H1 (cell line): Measurements from ENCODE around the gene FKBP10. TPM values are rescaled to one million over a fixed set of nuclear protein-coding genes. Genes with fewer than 3 reads are reported as not detected.
"Not testable (repeated sequence)": the region's sequence is repeated elsewhere in the genome, so short reads cannot be mapped to it uniquely, and the experiment has no call there.

Experiments
- CTCF ChIA-PET: fragments of 300-600 bp; sonication (Branson Sonifier 250); formaldehyde crosslinking; loops from one replicate; lab custom pipeline; 2021; ENCODE audit not compliant: partially characterized antibody; lab: Charles Lee
- POLR2A ChIA-PET: fragments of 300-600 bp; sonication (Branson Sonifier 250); formaldehyde crosslinking; loops from one replicate; lab custom pipeline; 2021; ENCODE audit warnings: inconsistent platforms; ENCODE audit not compliant: partially characterized antibody; lab: Charles Lee
- DNase-seq, 2 experiments: peaks; one replicate each; pipeline versions ENCODE4 v3.0.0 to v3.0.0-alpha.2; 2010 to 2022; ENCODE audit warnings: low spot score in 2 of 2, low read depth in 1 of 2, mixed read lengths in 1 of 2
- FAIRE-seq: peaks from 2 replicates; lab custom pipeline; 2011; peaks lifted over from hg19 to GRCh38; lab: Jason Lieb, UNC
- H2AFZ ChIP-seq: 2 replicates; pipeline ENCODE4 v1.8.1; 2012; ENCODE audit warnings: low read length, inconsistent platforms
- H2AK5ac ChIP-seq: 2 replicates; pipeline ENCODE4 v1.6.1; 2013; ENCODE audit warnings: low read depth, low read length
- H2BK120ac ChIP-seq: replicated peaks from 2 replicates; pipeline ENCODE3; 2013; ENCODE audit warnings: low read depth, low read length, inconsistent platforms
- H2BK12ac ChIP-seq: 2 replicates; pipeline ENCODE4 v1.6.1; 2013; ENCODE audit warnings: low read depth, low read length
- H2BK15ac ChIP-seq: 2 replicates; pipeline ENCODE4 v1.6.1; 2013; ENCODE audit warnings: low read length
- H2BK20ac ChIP-seq: 2 replicates; pipeline ENCODE4 v1.6.1; 2013; ENCODE audit warnings: low read length
- H2BK5ac ChIP-seq: 2 replicates; pipeline ENCODE4 v1.6.1; 2013; ENCODE audit warnings: low read depth, low read length
- H3K14ac ChIP-seq: 2 replicates; pipeline ENCODE4 v1.6.1; 2013; ENCODE audit warnings: inconsistent platforms; ENCODE audit not compliant: insufficient read length
- H3K18ac ChIP-seq: 2 replicates; pipeline ENCODE4 v1.6.1; 2013; ENCODE audit warnings: low read length; ENCODE audit errors: extremely low read depth
- H3K23ac ChIP-seq: 2 replicates; pipeline ENCODE4 v1.6.1; 2013; ENCODE audit warnings: inconsistent platforms; ENCODE audit not compliant: insufficient read length
- H3K23me2 ChIP-seq: 2 replicates; pipeline ENCODE4 v1.6.1; 2013; ENCODE audit warnings: low read depth, low read length
- H3K27ac ChIP-seq: 2 replicates; pipeline ENCODE4 v1.6.1; 2011; ENCODE audit warnings: low read depth, low read length, inconsistent platforms
- H3K27me3 ChIP-seq, 4 experiments: replicated peaks in 1 of 4; 1 replicate in 1 of 4; 2 replicates in 3 of 4; pipeline versions ENCODE4 v1.6.1 to v1.8.1; 2011 to 2013; ENCODE audit warnings: low read length in 3 of 4, mild to moderate bottlenecking in 3 of 4, inconsistent platforms in 2 of 4, mixed read lengths in 2 of 4, moderate library complexity in 1 of 4; ENCODE audit not compliant: control insufficient read depth in 3 of 4, insufficient read depth in 3 of 4; ENCODE audit errors: extremely low read depth in 1 of 4
- H3K36me3 ChIP-seq, 4 experiments: 2 replicates each; pipeline versions ENCODE4 v1.6.1 to v1.8.1; 2011 to 2013; ENCODE audit warnings: mild to moderate bottlenecking in 4 of 4, low read length in 3 of 4, moderate library complexity in 2 of 4, control low read depth in 1 of 4, inconsistent platforms in 1 of 4; ENCODE audit not compliant: insufficient read depth in 4 of 4, control insufficient read depth in 2 of 4
- H3K4ac ChIP-seq: replicated peaks from 2 replicates; pipeline ENCODE3; 2013; ENCODE audit warnings: low read length, low read depth, mixed read lengths, inconsistent platforms; ENCODE audit not compliant: insufficient read length
- H3K4me1 ChIP-seq, 4 experiments: replicated peaks in 1 of 4; 1 replicate in 1 of 4; 2 replicates in 3 of 4; pipeline versions ENCODE4 v1.6.1 to v1.8.1; 2011 to 2013; ENCODE audit warnings: low read length in 3 of 4, inconsistent platforms in 2 of 4, mixed read lengths in 1 of 4; ENCODE audit not compliant: insufficient read depth in 4 of 4, control insufficient read depth in 3 of 4
- H3K4me2 ChIP-seq, 2 experiments: 2 replicates each; pipeline versions ENCODE4 v1.6.1 to v1.8.1; 2011 to 2013; ENCODE audit warnings: low read depth in 2 of 2, low read length in 2 of 2, control low read depth in 1 of 2, inconsistent platforms in 1 of 2, mild to moderate bottlenecking in 1 of 2; ENCODE audit not compliant: insufficient read depth in 1 of 2
- H3K4me3 ChIP-seq, 4 experiments: fragments of 200-600, 300-600 bp in 1 of 4; sonication (generic), shearing (Covaris generic), sonication (Bioruptor Twin) in 1 of 4; 2 replicates each; pipeline versions ENCODE4 v1.5.1 to v1.8.1; 2011 to 2016; ENCODE audit warnings: low read length in 4 of 4, low read depth in 3 of 4, control low read depth in 2 of 4, inconsistent platforms in 2 of 4, mild to moderate bottlenecking in 2 of 4, mixed read lengths in 1 of 4, moderate library complexity in 1 of 4; ENCODE audit not compliant: insufficient read depth in 2 of 4; ENCODE audit errors: extremely low read depth in 1 of 4
- H3K56ac ChIP-seq: replicated peaks from 2 replicates; pipeline ENCODE3; 2013; ENCODE audit warnings: low read depth, mild to moderate bottlenecking, mixed read lengths, low read length, inconsistent platforms; ENCODE audit not compliant: insufficient read length
- H3K79me1 ChIP-seq: 2 replicates; pipeline ENCODE4 v1.6.1; 2013; ENCODE audit warnings: low read depth, low read length, control low read depth
- H3K79me2 ChIP-seq, 2 experiments: 2 replicates each; pipeline versions ENCODE4 v1.6.1 to v1.8.1; 2012 to 2013; ENCODE audit warnings: low read length in 2 of 2, mild to moderate bottlenecking in 2 of 2, inconsistent platforms in 1 of 2; ENCODE audit not compliant: insufficient read depth in 2 of 2, control insufficient read depth in 1 of 2
- H3K9ac ChIP-seq, 4 experiments: replicated peaks in 1 of 4; 1 replicate in 1 of 4; 2 replicates in 3 of 4; pipeline versions ENCODE4 v1.6.1 to v1.8.1; 2011 to 2013; ENCODE audit warnings: low read depth in 3 of 4, low read length in 3 of 4, control low read depth in 2 of 4, mild to moderate bottlenecking in 2 of 4, moderate library complexity in 2 of 4, inconsistent platforms in 1 of 4; ENCODE audit errors: extremely low read depth in 1 of 4
- H3K9me3 ChIP-seq, 2 experiments: 2 replicates each; pipeline versions ENCODE4 v1.6.1 to v1.8.1; 2012 to 2013; ENCODE audit warnings: mild to moderate bottlenecking in 2 of 2, moderate library complexity in 2 of 2, control low read depth in 1 of 2, inconsistent platforms in 1 of 2, low read depth in 1 of 2, low read length in 1 of 2, mixed read lengths in 1 of 2; ENCODE audit not compliant: insufficient read depth in 2 of 2
- H4K20me1 ChIP-seq, 2 experiments: replicated peaks in 1 of 2; 2 replicates each; pipeline versions ENCODE3 to v1.8.1; 2011 to 2013; ENCODE audit warnings: inconsistent platforms in 2 of 2, low read length in 2 of 2, mild to moderate bottlenecking in 1 of 2; ENCODE audit not compliant: insufficient read depth in 2 of 2, control insufficient read depth in 1 of 2
- H4K5ac ChIP-seq: 2 replicates; pipeline ENCODE4 v1.6.1; 2013; ENCODE audit warnings: low read length, low read depth, mixed read lengths, inconsistent platforms; ENCODE audit not compliant: insufficient read length
- H4K8ac ChIP-seq: 2 replicates; pipeline ENCODE4 v1.8.0; 2013; ENCODE audit warnings: mild to moderate bottlenecking, moderate library complexity, low read length, inconsistent platforms; ENCODE audit not compliant: insufficient read depth; ENCODE audit errors: extremely low read depth
- H4K91ac ChIP-seq: replicated peaks from 2 replicates; pipeline ENCODE3; 2013; ENCODE audit warnings: low read length, mixed read lengths, inconsistent platforms; ENCODE audit not compliant: insufficient read length
- HDAC2 ChIP-seq, 2 experiments: fragments of 300-600 bp in 1 of 2; sonication (generic) in 1 of 2; IDR thresholded peaks; 2 replicates each; pipeline ENCODE4 v1.6.1; 2011 to 2012; ENCODE audit warnings: low read depth in 2 of 2, low read length in 2 of 2, mild to moderate bottlenecking in 2 of 2, moderate library complexity in 2 of 2, borderline replicate concordance in 1 of 2, inconsistent platforms in 1 of 2
- SRF ChIP-seq: IDR thresholded peaks from 2 replicates; pipeline ENCODE4 v1.6.1; 2011; ENCODE audit warnings: mild to moderate bottlenecking, low read depth, low read length, moderate library complexity
- WGBS, 2 experiments: shearing (Covaris generic) in 1 of 2; methylation state at CpG; one replicate each; pipeline versions ENCODE4 v1.1.6 to v1.1.7; 2013 to 2015; ENCODE audit warnings: low lambda C conversion rate in 2 of 2, mixed read lengths in 2 of 2, inconsistent platforms in 1 of 2, low coverage in 1 of 2, missing lambda C conversion rate in 1 of 2; ENCODE audit not compliant: insufficient replicate concordance in 2 of 2, insufficient coverage in 1 of 2, insufficient read length in 1 of 2; ENCODE audit errors: extremely low coverage in 1 of 2, missing lambda C conversion rate in 1 of 2; 5-methylcytosine and 5-hydroxymethylcytosine counted together
- polyA plus RNA-seq, 7 experiments: library from polyadenylated mRNA; depleted of rRNA in 3 of 7; stranded (reverse) in 5 of 7; unstranded in 2 of 7; fragments of >200 nt in 5 of 7; fragments of 200-250 nt in 2 of 7; gene quantifications; 1 replicate in 5 of 7; 2 replicates in 1 of 7; 4 replicates in 1 of 7; pipeline versions ENCODE4 v1.2.1 to v1.2.3, GENCODE V29; 2011 to 2013; ENCODE audit warnings: missing spikeins in 2 of 7, mixed read lengths in 2 of 7
- total RNA-seq: library from RNA; stranded (reverse); fragmentation: NEBNext Ultra II Directional; extraction: Animal tissue kit (Norgen Biotek cat#: 25700); gene quantifications from 2 replicates; pipeline ENCODE4 v1.2.1, GENCODE V29; 2021
- TF ChIP-seq, protein P1 (sequence below): IDR thresholded peaks from 2 replicates; pipeline ENCODE4 v1.6.1; 2012; ENCODE audit warnings: inconsistent platforms

Gene FKBP10
- total and polyA plus RNA-seq, 2 of the 8 experiments (the other 6 are each of a cell fraction or from before 2014, with no cell fraction given): 173 to 283 TPM

DNA sequence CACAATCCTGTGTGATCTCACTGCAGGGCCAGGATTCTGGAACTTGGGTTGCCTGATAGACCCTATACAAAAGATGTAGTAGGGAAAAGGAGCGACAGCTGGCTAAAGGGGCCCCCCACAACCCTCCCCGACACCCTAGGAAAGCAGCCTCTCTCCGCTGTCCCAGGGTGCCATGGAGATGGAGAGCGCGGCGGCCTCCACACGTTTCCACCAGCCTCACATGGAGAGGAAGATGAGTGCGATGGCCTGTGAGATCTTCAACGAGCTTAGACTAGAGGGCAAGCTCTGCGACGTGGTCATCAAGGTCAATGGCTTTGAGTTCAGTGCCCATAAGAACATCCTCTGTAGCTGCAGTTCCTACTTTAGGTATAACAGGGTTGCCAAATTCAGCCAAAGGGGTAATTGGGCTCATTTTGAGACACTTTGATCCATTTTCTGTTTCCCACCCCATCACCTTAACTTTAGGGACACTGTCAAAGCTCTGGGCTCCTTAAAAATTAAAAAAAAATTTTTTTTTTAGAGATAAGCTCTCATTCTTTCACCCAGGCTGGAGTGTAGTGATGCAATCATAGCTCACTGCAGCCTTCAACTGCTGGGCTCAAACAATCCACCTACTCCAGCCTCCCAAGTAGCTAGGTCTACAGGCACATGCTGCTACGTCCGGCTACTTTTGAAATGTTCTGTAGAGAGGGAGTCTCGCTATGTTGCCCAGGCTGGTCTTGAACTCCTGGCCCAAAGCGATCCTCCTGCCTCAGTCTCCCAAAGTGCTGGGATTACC lies 25.1 kb downstream of the FKBP10 start, which contains the start of gene KLHL10 (continued):
- TF ChIP-seq, protein P1, sequence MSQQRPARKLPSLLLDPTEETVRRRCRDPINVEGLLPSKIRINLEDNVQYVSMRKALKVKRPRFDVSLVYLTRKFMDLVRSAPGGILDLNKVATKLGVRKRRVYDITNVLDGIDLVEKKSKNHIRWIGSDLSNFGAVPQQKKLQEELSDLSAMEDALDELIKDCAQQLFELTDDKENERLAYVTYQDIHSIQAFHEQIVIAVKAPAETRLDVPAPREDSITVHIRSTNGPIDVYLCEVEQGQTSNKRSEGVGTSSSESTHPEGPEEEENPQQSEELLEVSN: no peak
- TF ChIP-seq HDAC2 (IDR thresholded peaks at IDR 0.05; ENCODE audit: borderline replicate concordance in 1 of 2, low read depth in 2 of 2, low read length in 2 of 2): no peak
- no peak for TF ChIP-seq SRF

DNA sequence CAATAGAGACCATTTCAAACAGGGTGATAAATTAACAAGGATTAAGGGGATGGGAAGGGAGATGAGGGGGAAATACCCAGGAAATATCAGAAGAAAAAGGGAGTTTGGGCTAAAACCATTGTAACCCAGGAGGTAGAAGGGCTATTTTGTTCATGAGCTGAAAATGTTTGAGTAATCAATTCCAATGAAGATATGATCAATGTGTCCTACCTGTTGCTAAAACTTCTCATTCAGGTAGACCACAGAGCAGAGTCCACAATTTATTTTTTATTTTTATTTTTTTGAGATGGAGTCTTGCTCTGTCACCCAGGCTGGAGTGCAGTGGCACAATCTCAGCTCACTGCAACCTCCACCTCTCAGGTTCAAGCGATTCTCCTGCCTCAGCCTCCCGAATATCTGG lies 26.6 kb downstream of the FKBP10 start:
- FAIRE-seq, H3K4ac ChIP-seq, H3K36me3 ChIP-seq, H3K27ac ChIP-seq, DNase-seq, H3K4me1 ChIP-seq, H3K23me2 ChIP-seq, H3K14ac ChIP-seq, H3K27me3 ChIP-seq, H3K56ac ChIP-seq, H3K9me3 ChIP-seq, H2BK20ac ChIP-seq, H2BK120ac ChIP-seq, CTCF ChIA-PET, H3K79me2 ChIP-seq, H2BK12ac ChIP-seq, H3K9ac ChIP-seq, H2BK15ac ChIP-seq, H2AK5ac ChIP-seq, H4K5ac ChIP-seq, POLR2A ChIA-PET, H3K23ac ChIP-seq, H3K4me3 ChIP-seq, H4K20me1 ChIP-seq, H4K91ac ChIP-seq, H3K79me1 ChIP-seq, H2AFZ ChIP-seq, H4K8ac ChIP-seq, H2BK5ac ChIP-seq, H3K4me2 ChIP-seq, H3K18ac ChIP-seq: not testable (repeated sequence)
- 96% methylated on average over 2 of the region's 2 CpGs; no CpG with 5 or more reads in 1 of the 2 experiments for WGBS, 2 experiments
